GM12872 (cell line): ENCODE data around the gene UXS1.

Source experiments
- CTCF ChIP-seq: IDR thresholded peaks from 3 replicates; pipeline ENCODE4 v1.5.1; 2011; ENCODE audit warnings: low read depth, mild to moderate bottlenecking, low read length, moderate library complexity; ENCODE audit not compliant: insufficient read depth

Gene UXS1

GRCh38 chr2:106108791-106109190 is 85.3 kb downstream of the UXS1 start:
- TF ChIP-seq CTCF = no peak

- peak; percentile 13; the same call in 1 of the 3 replicates for TF ChIP-seq CTCF
Measured at GRCh38 chr2:106108351-106108750, 85.8 kb downstream of the UXS1 start.

- peak; percentile 54 for TF ChIP-seq CTCF
Measured at GRCh38 chr2:106107509-106108131, 86.5 kb downstream of the UXS1 start.

- TF ChIP-seq CTCF = no peak
Measured at GRCh38 chr2:106106622-106107508, 87.2 kb downstream of the UXS1 start.

GRCh38 chr2:106105151-106105922 is 88.8 kb downstream of the UXS1 start:
- no peak for TF ChIP-seq CTCF

GRCh38 chr2:106104332-106105062 is 89.6 kb downstream of the UXS1 start:
- peak; percentile 86 for TF ChIP-seq CTCF
